Heart right ventricle (tissue), 16 donors: ENCODE data around the gene SALL1. TPM values are rescaled to one million over a fixed set of nuclear protein-coding genes. Genes with fewer than 3 reads are reported as not detected.

ENCODE experiments used
- ATAC-seq, 8 donors: fragments of 200-7000 bp; cut with Tn5 transposase; one replicate each; pipeline ENCODE4 v1.9.1; 2020; ENCODE audit warnings: mild to moderate bottlenecking in 8 of 8, moderate library complexity in 8 of 8, moderate number of reproducible peaks in 1 of 8
- DNase-seq, 2 donors: peaks; one replicate each; pipeline ENCODE4 v3.0.0-alpha.2; 2020
- H3K27ac ChIP-seq, 10 donors: fragments of 200-600 bp; sonication (generic) in 2 of 10; one replicate each; pipeline versions ENCODE4 v1.5.0 to v1.8.0; 2020 to 2022; ENCODE audit warnings: mild to moderate bottlenecking in 3 of 10
- H3K27me3 ChIP-seq, 7 donors: fragments of 200-600 bp; one replicate each; pipeline ENCODE4 v1.8.0; 2021 to 2022; ENCODE audit warnings: mild to moderate bottlenecking in 2 of 7
- H3K36me3 ChIP-seq, 9 donors: fragments of 200-600 bp; sonication (generic) in 1 of 9; one replicate each; pipeline versions ENCODE4 v1.5.0 to v1.8.0; 2020 to 2022; ENCODE audit warnings: mild to moderate bottlenecking in 2 of 9
- H3K4me1 ChIP-seq, 9 donors: fragments of 200-600 bp; sonication (generic) in 1 of 9; one replicate each; pipeline versions ENCODE4 v1.5.0 to v1.8.0; 2020 to 2022; ENCODE audit warnings: mild to moderate bottlenecking in 4 of 9
- H3K4me3 ChIP-seq, 10 donors: fragments of 200-600 bp; sonication (generic) in 2 of 10; one replicate each; pipeline versions ENCODE4 v1.5.0 to v1.8.0; 2020 to 2022; ENCODE audit warnings: mild to moderate bottlenecking in 7 of 10, moderate library complexity in 2 of 10
- H3K9me3 ChIP-seq, 11 donors: fragments of 200-600 bp in 10 of 11; sonication (generic) in 2 of 11; one replicate each; pipeline versions ENCODE4 v1.5.0 to v1.8.0; 2013 to 2022; ENCODE audit warnings: mild to moderate bottlenecking in 2 of 11, control low read depth in 1 of 11, moderate library complexity in 1 of 11
- WGBS, 2 donors: extraction: QIAGEN DNeasy Blood & Tissue Kit; methylation state at CpG; one replicate each; pipeline ENCODE4 v1.1.7; 2013; ENCODE audit warnings: inconsistent platforms in 1 of 2; 5-methylcytosine and 5-hydroxymethylcytosine counted together
- intact Hi-C, 10 donors: fragments of 100-400 bp; cut with DNase I; formaldehyde crosslinking; loops; one replicate each; pipeline versions ENCODE4 v1.11.1 to v1.14.2; 2022
- polyA plus RNA-seq, 2 donors: library from polyadenylated mRNA; stranded (reverse); fragments of 200-250 nt; gene quantifications; one replicate each; pipeline ENCODE4 v1.2.3, GENCODE V29; 2013
- total RNA-seq, 10 donors: library from RNA; stranded (reverse); fragmentation: NEBNext Ultra II Directional in 3 of 10; extraction: Animal tissue kit (Norgen Biotek cat#: 25700) in 3 of 10; gene quantifications; one replicate each; pipeline versions ENCODE4 v1.2.1 to v1.2.4, GENCODE V29; 2021 to 2023
- TF ChIP-seq, protein P1 (sequence below), 9 donors: fragments of 200-600 bp; sonication (generic) in 2 of 9; IDR thresholded peaks; one replicate each; pipeline versions ENCODE4 v1.5.0 to v1.8.0; 2021 to 2022; ENCODE audit warnings: antibody characterized with exemption in 9 of 9, mild to moderate bottlenecking in 5 of 9, moderate library complexity in 1 of 9
- donor health status: Arrhythmogenic right ventricular cardiomyopathy.
- donor health status: ischemic (EF 13 %, LVEDD 7.1; RV severe dilation, severe dysfunction).
- donor health status: healthy with polysubstance abuse.
- donor health status: DM: no; HTN: yes; CAD: no.
- donor health status: DM: no; HTN: no; CAD: no.
- donor health status: ischemic (EF 25% LVEDD 6.9; RV normal size, moderate dysfunction).
- donor health status: ischemic (EF 25% LVEDD 5.7; RV mildly dilated, moderate dysfunction).
- donor health status: healthy.
- donor health status: DM: yes; HTN: yes; CAD: no.
- donor health status: Ischemic cardiomyopathy.
- donor health status: ischemic (EF 35%, LVEDD 5.7; RV mildly dilated, moderate dysfunction).
- donor health status: nonischemic (EF 11% LVEDD 7.7; RV severe dilation, severe dysfunction).
- donor health status: DM: yes; HTN: yes; CAD: no.
- donor health status: PGD.
- donor health status: ischemic (EF 29% LVEDD 5.4; RV normal size, mild dysfunction).
- donor health status: nonischemic (EF 23%, LVEDD 6.1; RV moderate dilation, normal function).

Gene SALL1
- total and polyA plus RNA-seq, 12 donors = 0.05 to 2.0 (median 0.32) TPM; not detected in 1

DNA sequence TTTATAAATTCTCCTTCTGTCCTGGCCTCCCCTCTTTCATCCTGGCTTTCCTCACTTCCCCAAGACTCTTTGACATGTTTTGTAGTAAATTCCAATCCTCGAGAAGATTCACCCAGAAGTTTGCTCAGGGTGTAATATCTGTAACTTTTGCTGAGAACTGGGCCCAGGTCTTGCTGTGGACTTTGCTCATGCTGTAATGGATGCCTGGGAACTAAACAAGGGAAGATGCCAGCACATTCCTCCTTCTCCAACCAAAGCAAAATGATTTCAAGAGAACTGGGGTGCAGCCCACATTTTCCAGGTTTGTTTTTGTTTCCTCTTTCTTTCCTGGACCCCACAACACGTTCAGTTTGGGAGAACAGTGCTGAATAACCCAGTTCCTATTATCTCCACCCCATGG, 6.6 kb upstream of the SALL1 start:
- TF ChIP-seq, protein P1, sequence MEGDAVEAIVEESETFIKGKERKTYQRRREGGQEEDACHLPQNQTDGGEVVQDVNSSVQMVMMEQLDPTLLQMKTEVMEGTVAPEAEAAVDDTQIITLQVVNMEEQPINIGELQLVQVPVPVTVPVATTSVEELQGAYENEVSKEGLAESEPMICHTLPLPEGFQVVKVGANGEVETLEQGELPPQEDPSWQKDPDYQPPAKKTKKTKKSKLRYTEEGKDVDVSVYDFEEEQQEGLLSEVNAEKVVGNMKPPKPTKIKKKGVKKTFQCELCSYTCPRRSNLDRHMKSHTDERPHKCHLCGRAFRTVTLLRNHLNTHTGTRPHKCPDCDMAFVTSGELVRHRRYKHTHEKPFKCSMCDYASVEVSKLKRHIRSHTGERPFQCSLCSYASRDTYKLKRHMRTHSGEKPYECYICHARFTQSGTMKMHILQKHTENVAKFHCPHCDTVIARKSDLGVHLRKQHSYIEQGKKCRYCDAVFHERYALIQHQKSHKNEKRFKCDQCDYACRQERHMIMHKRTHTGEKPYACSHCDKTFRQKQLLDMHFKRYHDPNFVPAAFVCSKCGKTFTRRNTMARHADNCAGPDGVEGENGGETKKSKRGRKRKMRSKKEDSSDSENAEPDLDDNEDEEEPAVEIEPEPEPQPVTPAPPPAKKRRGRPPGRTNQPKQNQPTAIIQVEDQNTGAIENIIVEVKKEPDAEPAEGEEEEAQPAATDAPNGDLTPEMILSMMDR (IDR thresholded peaks at IDR 0.05) = no peak

DNA sequence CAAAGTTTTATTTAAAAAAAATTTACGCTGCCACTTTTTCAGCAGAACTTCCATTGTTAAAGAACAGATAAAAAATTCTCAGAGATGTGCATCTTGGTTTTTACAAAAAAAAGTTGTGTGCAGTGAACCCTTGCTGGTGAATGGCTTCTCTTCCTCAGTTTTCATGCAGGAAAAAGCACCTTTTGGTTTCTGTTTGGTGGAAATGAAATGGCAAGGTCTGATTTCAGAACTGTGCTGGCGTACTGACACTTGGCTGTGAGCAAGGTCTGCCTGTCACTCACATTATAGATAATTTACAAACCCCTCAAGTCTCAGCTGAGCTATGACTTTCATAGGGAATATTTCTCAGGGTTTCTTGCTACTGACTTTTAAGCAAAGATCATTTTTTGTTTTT, 5.7 kb upstream of the SALL1 start:
- intact Hi-C loops = no loop called here
- peaks cover 9 to 99% (median 83%) of the 10 kb centered on the region in 7 donors for H3K27me3 ChIP-seq
- TF ChIP-seq, protein P1 (IDR thresholded peaks at IDR 0.05) = no peak

More for the DNA sequence above, 6.6 kb upstream of the SALL1 start:
- peaks cover 0 to 24% (median 14%) of the 10 kb centered on the region in 9 donors for H3K4me1 ChIP-seq
- no peaks in the 10 kb centered on the region for H3K36me3 ChIP-seq
- H3K27ac ChIP-seq = no peak overlapping the region
- ATAC-seq (no peak), DNase-seq (no peak)
- 44 to 51% methylated on average over 2 of the region's 2 CpGs for WGBS, 2 donors
- H3K9me3 ChIP-seq = peaks cover 0 to 2% (median 0%) of the 10 kb centered on the region in 11 donors
- no peak overlapping the region for H3K4me3 ChIP-seq
- H3K27me3 ChIP-seq = peaks cover 6 to 99% (median 81%) of the 10 kb centered on the region in 7 donors
- intact Hi-C loops = no loop called here

DNA sequence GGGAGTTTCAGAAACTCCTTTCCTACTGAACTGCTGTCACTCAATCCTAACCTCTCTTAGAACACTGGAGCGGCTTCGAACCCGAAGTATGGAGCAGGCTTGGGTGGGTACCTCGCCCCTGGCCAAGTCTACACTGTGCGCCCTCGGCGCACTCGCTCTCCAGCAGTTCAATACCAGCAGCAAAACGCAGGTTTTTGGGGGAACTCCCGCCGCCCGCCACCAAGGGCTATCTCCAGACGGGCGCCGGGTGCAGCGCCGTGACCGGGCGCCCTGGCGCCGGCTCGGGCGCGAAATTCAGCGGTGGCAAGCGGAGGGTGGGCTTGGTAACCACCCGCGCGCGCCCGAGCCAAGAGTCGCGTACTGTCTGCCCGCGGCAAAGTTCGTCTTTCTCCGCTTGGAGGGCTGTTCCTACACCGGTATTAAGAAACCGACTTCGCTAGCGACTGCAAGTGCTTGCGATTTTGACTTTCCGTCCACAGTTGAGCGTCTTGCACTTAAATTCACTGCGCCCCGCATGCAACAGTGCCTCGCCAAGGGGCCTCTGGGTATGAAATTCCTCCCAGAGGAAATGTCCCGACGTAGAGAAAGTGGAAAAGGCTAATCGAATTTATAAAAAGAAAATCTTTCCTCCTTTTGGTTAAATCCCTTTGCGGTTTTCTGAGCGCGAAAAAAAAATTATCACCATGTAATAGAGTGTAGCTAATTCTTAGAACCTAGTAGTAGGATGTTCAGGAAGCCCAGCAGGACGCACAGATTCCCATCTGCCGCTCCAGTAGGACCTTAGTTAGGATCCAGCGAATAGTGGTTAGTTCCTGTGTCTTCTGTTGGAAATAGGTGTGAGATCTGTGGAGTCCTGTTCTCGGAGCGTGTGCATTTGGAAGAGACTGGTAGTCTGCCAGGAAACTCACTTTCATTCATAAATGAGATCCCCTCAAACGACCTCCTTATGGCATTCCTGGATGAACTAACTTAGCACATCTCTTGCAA, 5.0 kb upstream of the SALL1 start:
- peak overlapping the region in 6 of 10 donors; percentile 7 to 41 (median 32) for H3K4me3 ChIP-seq
- H3K27me3 ChIP-seq = peaks cover 13 to 99% (median 90%) of the 10 kb centered on the region in 7 donors
- TF ChIP-seq, protein P1 (IDR thresholded peaks at IDR 0.05) = no peak
- intact Hi-C loops = no loop called here
- H3K4me1 ChIP-seq = peaks cover 0 to 37% (median 21%) of the 10 kb centered on the region in 9 donors
- peaks cover 0 to 2% (median 0%) of the 10 kb centered on the region in 11 donors for H3K9me3 ChIP-seq
- H3K27ac ChIP-seq = no peak overlapping the region
- 2 to 3% methylated on average over 59 of the region's 59 CpGs for WGBS, 2 donors
- no peaks in the 10 kb centered on the region for H3K36me3 ChIP-seq
- ATAC-seq = no peak
- no peak for DNase-seq

More for the DNA sequence above, 5.7 kb upstream of the SALL1 start:
- no peaks in the 10 kb centered on the region for H3K36me3 ChIP-seq
- H3K9me3 ChIP-seq = peaks cover 0 to 2% (median 0%) of the 10 kb centered on the region in 11 donors
- H3K4me1 ChIP-seq = peaks cover 0 to 33% (median 21%) of the 10 kb centered on the region in 9 donors
- no peak overlapping the region for H3K4me3 ChIP-seq
- ATAC-seq = no peak
- H3K27ac ChIP-seq = no peak overlapping the region
- DNase-seq = no peak
- 50 to 54% methylated on average over 2 of the region's 2 CpGs for WGBS, 2 donors

DNA sequence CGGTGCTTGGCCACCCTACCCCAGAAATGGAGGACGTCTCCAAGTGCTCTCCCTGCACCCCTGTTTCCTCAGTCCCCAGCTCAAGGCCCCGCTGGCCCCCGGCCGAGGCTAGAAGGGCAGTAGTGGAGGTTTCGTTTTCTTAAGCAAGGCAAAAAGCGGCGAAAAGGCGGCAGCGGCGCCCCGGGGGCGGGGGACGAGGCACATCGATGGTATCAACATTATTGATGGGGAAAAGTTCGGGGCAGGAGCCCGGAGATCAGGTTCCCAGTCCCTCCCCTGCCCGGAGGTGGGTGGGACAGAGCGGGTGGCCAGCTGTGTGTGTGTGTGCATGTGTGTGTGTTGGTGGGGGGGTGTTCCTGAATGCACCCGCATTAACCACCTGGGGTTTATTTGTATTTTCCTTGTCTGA, 4.1 kb upstream of the SALL1 start:
- peak overlapping the region in 8 of 10 donors; percentile 10 to 41 (median 30) for H3K4me3 ChIP-seq
- 10 to 12% methylated on average over 20 of the region's 20 CpGs for WGBS, 2 donors
- DNase-seq = no peak
- no peaks in the 10 kb centered on the region for H3K36me3 ChIP-seq
- H3K27me3 ChIP-seq = peaks cover 21 to 99% (median 95%) of the 10 kb centered on the region in 7 donors
- TF ChIP-seq, protein P1 (IDR thresholded peaks at IDR 0.05) = no peak
- intact Hi-C loops = no loop called here
- H3K27ac ChIP-seq = no peak overlapping the region
- peaks cover 0 to 46% (median 29%) of the 10 kb centered on the region in 9 donors for H3K4me1 ChIP-seq
- ATAC-seq = no peak
- no peaks in the 10 kb centered on the region for H3K9me3 ChIP-seq
